ENCODE measurements around the gene DNAJB6. TPM values are rescaled to one million over a fixed set of nuclear protein-coding genes. Genes with fewer than 3 reads are reported as not detected.

Gene DNAJB6
- total RNA-seq, 2 donors from 2014 or later = 78.0 to 81.8 TPM

GRCh38 chr7:157386979-157387800 is 50.4 kb downstream of the DNAJB6 start:
- Histone ChIP-seq H3K4me3 (no peak overlapping the region), H3K9me3 (no peaks in the 10 kb centered on the region), H3K9ac (ENCODE audit: low read depth in 2 of 2, low read length in 2 of 2) (no peak overlapping the region), H3K27me3 (no peaks in the 10 kb centered on the region), H3K27ac (no peak overlapping the region), H3K36me3 (peaks cover 9% of the 10 kb centered on the region), H3K4me1 (no peaks in the 10 kb centered on the region)
- intact Hi-C loops (cut with DNase I) = no loop called here
- DNase-seq = peak; percentile 77
- peak; percentile 84 for TF ChIP-seq CTCF (IDR thresholded peaks at IDR 0.05)

- Histone ChIP-seq H3K27ac (no peak overlapping the region), H3K36me3 (peaks cover 9% of the 10 kb centered on the region), H3K4me1 (no peaks in the 10 kb centered on the region), H3K9ac (ENCODE audit: low read depth in 2 of 2, low read length in 2 of 2) (no peak overlapping the region), H3K27me3 (no peaks in the 10 kb centered on the region), H3K9me3 (no peaks in the 10 kb centered on the region), H3K4me3 (no peak overlapping the region)
- no peak for TF ChIP-seq CTCF (IDR thresholded peaks at IDR 0.05)
- no peak for DNase-seq
- intact Hi-C loops (cut with DNase I) = no loop called here
These were observed 51.5 kb downstream of the DNAJB6 start for GRCh38 chr7:157388301-157388700.

- intact Hi-C loops (cut with DNase I) = no loop called here
- Histone ChIP-seq H3K36me3 (peaks cover 2% of the 10 kb centered on the region), H3K9ac (ENCODE audit: low read depth in 2 of 2, low read length in 2 of 2) (no peak overlapping the region), H3K27ac (no peak overlapping the region), H3K9me3 (no peaks in the 10 kb centered on the region), H3K4me1 (no peaks in the 10 kb centered on the region), H3K4me3 (no peak overlapping the region), H3K27me3 (no peaks in the 10 kb centered on the region)
- no peak for DNase-seq
- TF ChIP-seq CTCF (IDR thresholded peaks at IDR 0.05) = no peak
These were observed 53.3 kb downstream of the DNAJB6 start for GRCh38 chr7:157389951-157390730.

- Histone ChIP-seq H3K4me3 (no peak overlapping the region), H3K36me3 (no peaks in the 10 kb centered on the region), H3K9me3 (no peaks in the 10 kb centered on the region), H3K27ac (no peak overlapping the region), H3K9ac (ENCODE audit: low read depth in 2 of 2, low read length in 2 of 2) (peak overlapping the region in 1 of 2 donors; percentile 12), H3K27me3 (no peaks in the 10 kb centered on the region), H3K4me1 (no peaks in the 10 kb centered on the region)
- DNase-seq = no peak
- intact Hi-C loops (cut with DNase I) = no loop called here
- TF ChIP-seq CTCF (IDR thresholded peaks at IDR 0.05) = no peak
These were observed 54.4 kb downstream of the DNAJB6 start for GRCh38 chr7:157391036-157391710.

GRCh38 chr7:157392256-157393037 is 55.6 kb downstream of the DNAJB6 start:
- intact Hi-C loops (cut with DNase I) = no loop called here
- TF ChIP-seq CTCF (IDR thresholded peaks at IDR 0.05) = no peak
- no peak overlapping the region for H3K4me3 ChIP-seq
- H3K9me3 ChIP-seq = no peaks in the 10 kb centered on the region
- H3K4me1 ChIP-seq = no peaks in the 10 kb centered on the region
- no peak overlapping the region for H3K27ac ChIP-seq
- DNase-seq = no peak
- H3K36me3 ChIP-seq = no peaks in the 10 kb centered on the region
- H3K9ac ChIP-seq (ENCODE audit: low read depth in 2 of 2, low read length in 2 of 2) = no peak overlapping the region
- H3K27me3 ChIP-seq = no peaks in the 10 kb centered on the region
